GM20431 (cell line): ENCODE measurements around the gene ATAD3C.
"Not testable (repeated sequence)": the region's sequence is repeated elsewhere in the genome, so short reads cannot be mapped to it uniquely, and the experiment has no call there.

Experiments used
- in situ Hi-C: fragments of 300-500 bp; cut with MseI, MboI; formaldehyde crosslinking; loops from one replicate; pipeline ENCODE4 v1.15.0; 2020; ENCODE audit warnings: low sequenced_read_pairs; ENCODE audit not compliant: unreplicated experiment

ATAD3C gene

GRCh38 chr1:1491601-1492000 is 42.1 kb downstream of the ATAD3C start:
- in situ Hi-C loops, result no loop called here

- in situ Hi-C loops, result not testable (repeated sequence)
Observed at GRCh38 chr1:1494311-1494710, 44.8 kb downstream of the ATAD3C start.

GRCh38 chr1:1495461-1495975 is 46.0 kb downstream of the ATAD3C start:
- in situ Hi-C loops, result not testable (repeated sequence)

- in situ Hi-C loops, result not testable (repeated sequence)
Observed at GRCh38 chr1:1504777-1505365, 55.4 kb downstream of the ATAD3C start.

GRCh38 chr1:1505366-1505798 is 55.9 kb downstream of the ATAD3C start:
- in situ Hi-C loops, result not testable (repeated sequence)

GRCh38 chr1:1505801-1506200 is 56.3 kb downstream of the ATAD3C start:
- in situ Hi-C loops, result not testable (repeated sequence)

DNA sequence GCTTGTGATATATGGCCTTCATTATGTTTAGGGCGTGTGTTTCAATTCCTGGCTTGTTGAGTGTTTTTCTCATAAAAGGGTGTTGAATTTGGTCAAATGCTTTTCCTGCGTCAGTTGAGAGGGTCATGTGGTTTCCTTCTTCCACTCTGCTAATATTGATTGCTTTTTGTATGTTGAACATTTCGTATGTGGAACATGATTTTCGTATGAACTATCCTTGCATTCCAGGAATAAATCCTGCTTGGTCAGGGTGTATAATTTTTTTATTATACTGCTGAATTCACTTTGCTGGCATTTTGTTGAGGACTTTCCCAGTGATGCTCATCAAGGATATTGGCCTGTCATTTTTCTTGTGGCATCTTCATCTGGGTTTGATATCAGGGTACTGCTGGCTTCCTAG is 57.8 kb downstream of the ATAD3C start:
- in situ Hi-C loops, result no loop called here

DNA sequence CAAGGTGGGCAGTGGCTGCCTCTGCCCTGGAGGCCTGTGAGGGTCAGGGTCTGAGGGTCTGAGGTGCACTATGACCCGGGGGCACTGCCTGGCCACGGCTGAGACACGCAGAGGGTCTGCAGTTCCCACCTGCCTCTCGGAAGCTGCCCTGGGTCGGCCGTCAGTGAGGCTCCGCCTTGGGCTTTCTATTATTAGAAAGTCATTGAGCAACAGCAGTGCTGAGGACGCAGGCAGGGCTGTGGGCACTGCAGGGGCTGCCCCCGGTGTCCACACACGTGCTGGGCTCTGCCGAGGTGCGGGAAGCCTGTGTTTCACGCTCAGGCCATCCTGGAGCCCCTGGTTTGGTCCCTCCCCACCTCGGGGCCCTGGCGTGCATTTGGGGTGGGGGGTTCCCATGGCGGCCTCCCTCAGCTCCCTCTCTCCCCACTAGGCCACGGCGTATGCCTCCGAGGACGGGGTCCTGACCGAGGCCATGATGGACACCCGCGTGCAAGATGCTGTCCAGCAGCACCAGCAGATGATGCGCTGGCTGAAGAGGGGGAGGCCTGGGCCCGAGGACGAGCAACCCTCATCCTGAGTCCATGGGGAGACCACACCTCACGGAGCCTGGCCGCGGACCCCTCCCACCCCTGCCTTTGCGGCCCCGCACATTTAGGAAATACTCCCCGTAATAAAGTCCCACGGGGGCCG is 59.4 kb downstream of the ATAD3C start:
- in situ Hi-C loops, result not testable (repeated sequence)

GRCh38 chr1:1509465-1509850 is 60.0 kb downstream of the ATAD3C start:
- in situ Hi-C loops, result not testable (repeated sequence)

DNA sequence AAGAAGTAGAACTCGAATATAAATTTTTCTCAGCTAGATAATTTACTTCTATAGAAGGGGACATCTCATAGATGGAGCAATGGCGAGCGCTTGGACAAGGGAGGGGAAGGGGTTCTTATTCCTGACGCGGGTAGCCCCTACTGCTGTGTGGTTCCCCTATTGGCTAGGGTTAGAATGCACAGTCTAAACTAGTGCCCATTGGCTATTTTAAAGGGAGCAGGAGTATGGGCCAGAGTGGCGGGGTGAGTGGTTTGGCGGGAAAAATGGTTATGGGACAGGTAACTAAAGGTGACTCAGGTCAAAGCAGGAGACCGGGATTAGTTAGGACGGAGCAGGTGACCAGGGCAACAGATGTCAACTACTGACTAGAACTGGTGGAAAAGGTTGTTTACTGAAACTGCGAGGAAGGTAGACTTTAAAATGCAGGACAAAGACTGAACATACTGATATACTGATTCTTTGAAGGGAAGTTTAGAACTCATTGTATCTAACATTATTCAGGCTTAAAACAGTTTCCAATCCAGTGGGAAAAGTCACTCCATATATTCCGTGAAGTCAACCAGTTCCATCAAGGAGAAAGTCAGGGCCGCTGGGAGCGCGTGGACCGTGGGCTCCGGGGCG is 61.5 kb downstream of the ATAD3C start:
- in situ Hi-C loops, result no loop called here

- in situ Hi-C loops, result no loop called here
Observed at GRCh38 chr1:1511533-1512285, 62.2 kb downstream of the ATAD3C start, which contains the start of gene ATAD3A. TSS of gene ATAD3A (plus strand) at chr1:1512162. CDS start at chr1:1512269, 107 bp downstream.

- in situ Hi-C loops, result not testable (repeated sequence)
Observed at GRCh38 chr1:1512425-1512824, 62.9 kb downstream of the ATAD3C start.

DNA sequence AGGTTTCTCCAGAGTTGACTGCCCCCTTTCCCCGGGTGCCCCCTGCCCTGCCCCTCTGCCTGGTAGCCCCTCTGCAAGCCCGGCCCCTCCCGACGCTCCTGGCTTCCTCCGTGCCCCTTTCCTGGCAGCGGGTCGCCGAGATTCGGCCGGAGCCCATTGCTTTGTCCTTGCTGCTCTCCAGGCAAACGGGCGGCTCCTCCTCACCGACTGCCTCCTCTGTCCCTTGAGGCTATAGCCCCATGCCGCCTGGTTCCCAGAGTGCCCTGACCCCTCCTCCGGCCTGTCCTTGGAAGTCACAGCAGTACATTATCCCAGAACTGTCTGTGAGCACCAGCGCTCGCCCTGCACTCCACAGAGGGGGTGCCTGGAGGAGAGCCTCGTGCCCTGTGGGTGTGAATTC is 64.2 kb downstream of the ATAD3C start:
- in situ Hi-C loops, result not testable (repeated sequence)

GRCh38 chr1:1514376-1514775 is 64.9 kb downstream of the ATAD3C start:
- in situ Hi-C loops, result not testable (repeated sequence)

DNA sequence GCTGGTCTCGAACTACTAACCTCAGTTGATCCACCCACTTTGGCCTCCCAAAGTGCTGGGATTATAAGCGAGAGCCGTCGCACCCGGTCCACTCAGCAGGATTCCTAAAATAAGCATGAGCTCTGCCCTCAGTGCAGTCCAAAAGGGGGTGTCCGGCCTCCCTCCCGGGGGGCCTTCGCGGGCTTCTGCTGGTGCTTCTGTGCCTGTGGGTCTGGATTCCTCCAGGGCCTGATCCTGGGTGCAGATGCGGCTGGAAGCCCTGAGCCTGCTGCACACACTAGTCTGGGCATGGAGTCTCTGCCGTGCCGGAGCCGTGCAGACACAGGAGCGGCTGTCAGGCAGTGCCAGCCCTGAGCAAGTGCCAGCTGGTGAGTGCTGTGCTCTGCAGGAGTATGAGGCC is 67.4 kb downstream of the ATAD3C start:
- in situ Hi-C loops, result not testable (repeated sequence)

DNA sequence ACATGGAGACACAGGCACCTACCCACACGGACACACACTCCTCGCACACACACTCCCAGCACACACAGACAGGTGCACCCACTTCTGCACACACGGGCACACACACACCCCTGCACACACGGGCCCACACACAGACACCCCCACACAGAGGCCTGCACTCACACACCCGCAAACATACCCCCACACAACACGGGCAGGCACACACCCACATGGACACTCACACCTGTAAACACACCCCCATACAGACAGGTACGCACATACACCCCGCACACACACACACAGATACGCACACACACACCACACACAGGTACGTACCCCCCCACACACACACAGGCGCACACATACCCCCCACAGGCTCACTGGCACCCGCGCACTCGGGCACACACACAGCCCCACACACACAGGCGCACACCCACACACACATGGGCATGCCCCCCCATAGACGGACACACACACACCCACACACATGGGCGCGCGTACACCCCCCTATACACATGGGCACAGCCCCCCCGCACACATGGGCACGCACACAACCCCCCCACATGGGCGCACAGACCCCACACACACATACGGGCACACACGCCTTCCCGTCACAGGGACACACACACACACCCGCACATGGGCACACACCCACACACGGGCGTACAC is 68.6 kb downstream of the ATAD3C start:
- in situ Hi-C loops, result no loop called here

DNA sequence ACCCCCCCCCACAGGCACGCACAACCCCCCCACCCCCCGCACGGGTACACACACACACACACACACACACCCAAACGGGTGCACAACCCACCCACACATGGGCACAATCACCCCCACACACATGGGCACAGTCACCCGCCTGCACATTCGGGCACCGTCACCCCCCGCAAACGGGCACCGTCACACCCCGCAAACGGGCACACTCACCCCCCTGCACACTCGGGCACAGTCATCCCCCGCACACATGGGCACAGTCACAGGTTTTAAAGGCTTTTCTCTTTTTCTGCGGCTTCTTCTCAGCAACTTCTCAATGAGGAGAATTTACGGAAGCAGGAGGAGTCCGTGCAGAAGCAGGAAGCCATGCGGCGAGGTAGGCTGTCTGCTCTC is 69.1 kb downstream of the ATAD3C start:
- in situ Hi-C loops, result not testable (repeated sequence)
